Activated naive CD8-positive, alpha-beta T cell (primary cell): Measurements from ENCODE around the gene COL4A3.

Experiments used
- H3K27ac Mint-ChIP-seq: one replicate; pipeline ENCODE4 v1.8.0; 2021; ENCODE audit warnings: mixed read lengths
- H3K27me3 Mint-ChIP-seq: one replicate; pipeline ENCODE4 v1.8.0; 2021; ENCODE audit warnings: mixed read lengths
- H3K36me3 Mint-ChIP-seq: one replicate; pipeline ENCODE4 v1.8.0; 2021; ENCODE audit warnings: mixed read lengths
- H3K4me1 Mint-ChIP-seq: one replicate; pipeline ENCODE4 v1.8.0; 2021; ENCODE audit warnings: low read depth, mixed read lengths
- H3K4me3 Mint-ChIP-seq: one replicate; pipeline ENCODE4 v1.8.0; 2021; ENCODE audit warnings: mild to moderate bottlenecking, mixed read lengths
- H3K9me3 Mint-ChIP-seq: one replicate; pipeline ENCODE4 v1.8.0; 2021; ENCODE audit warnings: low read depth, mixed read lengths

Gene COL4A3

GRCh38 chr2:227180770-227181169, 16.3 kb downstream of the COL4A3 start:
- Mint-ChIP-seq H3K27ac (no peak overlapping the region), H3K27me3 (peaks cover 4% of the 10 kb centered on the region), H3K9me3 (no peaks in the 10 kb centered on the region), H3K4me1 (no peaks in the 10 kb centered on the region), H3K36me3 (no peaks in the 10 kb centered on the region), H3K4me3 (no peak overlapping the region)

GRCh38 chr2:227182765-227183164, 18.3 kb downstream of the COL4A3 start:
- Mint-ChIP-seq H3K27ac (no peak overlapping the region), H3K4me3 (no peak overlapping the region), H3K36me3 (no peaks in the 10 kb centered on the region), H3K27me3 (peaks cover 5% of the 10 kb centered on the region), H3K9me3 (no peaks in the 10 kb centered on the region), H3K4me1 (no peaks in the 10 kb centered on the region)

- H3K27ac Mint-ChIP-seq, result no peak overlapping the region
- H3K4me3 Mint-ChIP-seq, result no peak overlapping the region
- H3K27me3 Mint-ChIP-seq, result peaks cover 8% of the 10 kb centered on the region
- no peaks in the 10 kb centered on the region for H3K36me3 Mint-ChIP-seq
- no peaks in the 10 kb centered on the region for H3K9me3 Mint-ChIP-seq
- H3K4me1 Mint-ChIP-seq, result no peaks in the 10 kb centered on the region
Observed at GRCh38 chr2:227183657-227184367, 19.4 kb downstream of the COL4A3 start.

- Mint-ChIP-seq H3K4me3 (no peak overlapping the region), H3K9me3 (no peaks in the 10 kb centered on the region), H3K36me3 (no peaks in the 10 kb centered on the region), H3K4me1 (no peaks in the 10 kb centered on the region), H3K27me3 (peaks cover 11% of the 10 kb centered on the region), H3K27ac (no peak overlapping the region)
Observed at GRCh38 chr2:227185615-227186232, 21.3 kb downstream of the COL4A3 start.

GRCh38 chr2:227186751-227187150, 22.3 kb downstream of the COL4A3 start:
- H3K27ac Mint-ChIP-seq, result no peak overlapping the region
- peaks cover 11% of the 10 kb centered on the region for H3K27me3 Mint-ChIP-seq
- no peaks in the 10 kb centered on the region for H3K4me1 Mint-ChIP-seq
- no peak overlapping the region for H3K4me3 Mint-ChIP-seq
- no peaks in the 10 kb centered on the region for H3K36me3 Mint-ChIP-seq
- H3K9me3 Mint-ChIP-seq, result no peaks in the 10 kb centered on the region

GRCh38 chr2:227188292-227188691, 23.9 kb downstream of the COL4A3 start:
- Mint-ChIP-seq H3K27me3 (peaks cover 11% of the 10 kb centered on the region), H3K4me3 (no peak overlapping the region), H3K36me3 (no peaks in the 10 kb centered on the region), H3K27ac (no peak overlapping the region), H3K4me1 (no peaks in the 10 kb centered on the region), H3K9me3 (no peaks in the 10 kb centered on the region)

- H3K4me1 Mint-ChIP-seq, result no peaks in the 10 kb centered on the region
- H3K4me3 Mint-ChIP-seq, result no peak overlapping the region
- no peaks in the 10 kb centered on the region for H3K36me3 Mint-ChIP-seq
- H3K27me3 Mint-ChIP-seq, result peaks cover 9% of the 10 kb centered on the region
- H3K27ac Mint-ChIP-seq, result no peak overlapping the region
- H3K9me3 Mint-ChIP-seq, result no peaks in the 10 kb centered on the region
Observed at GRCh38 chr2:227191367-227191766, 26.9 kb downstream of the COL4A3 start.

GRCh38 chr2:227192491-227192890, 28.1 kb downstream of the COL4A3 start:
- no peak overlapping the region for H3K4me3 Mint-ChIP-seq
- no peaks in the 10 kb centered on the region for H3K9me3 Mint-ChIP-seq
- H3K4me1 Mint-ChIP-seq, result no peaks in the 10 kb centered on the region
- no peaks in the 10 kb centered on the region for H3K36me3 Mint-ChIP-seq
- H3K27ac Mint-ChIP-seq, result no peak overlapping the region
- peaks cover 9% of the 10 kb centered on the region for H3K27me3 Mint-ChIP-seq

- Mint-ChIP-seq H3K4me1 (no peaks in the 10 kb centered on the region), H3K4me3 (no peak overlapping the region), H3K36me3 (no peaks in the 10 kb centered on the region), H3K27ac (no peak overlapping the region), H3K27me3 (peaks cover 7% of the 10 kb centered on the region), H3K9me3 (no peaks in the 10 kb centered on the region)
Observed at GRCh38 chr2:227194219-227194618, 29.8 kb downstream of the COL4A3 start.

- Mint-ChIP-seq H3K27me3 (peaks cover 3% of the 10 kb centered on the region), H3K36me3 (no peaks in the 10 kb centered on the region), H3K4me3 (no peak overlapping the region), H3K27ac (no peak overlapping the region), H3K4me1 (no peaks in the 10 kb centered on the region), H3K9me3 (no peaks in the 10 kb centered on the region)
Observed at GRCh38 chr2:227198866-227199265, 34.4 kb downstream of the COL4A3 start.

GRCh38 chr2:227201771-227202170, 37.3 kb downstream of the COL4A3 start:
- H3K4me1 Mint-ChIP-seq, result no peaks in the 10 kb centered on the region
- no peaks in the 10 kb centered on the region for H3K9me3 Mint-ChIP-seq
- peaks cover 7% of the 10 kb centered on the region for H3K27me3 Mint-ChIP-seq
- H3K36me3 Mint-ChIP-seq, result no peaks in the 10 kb centered on the region
- H3K27ac Mint-ChIP-seq, result no peak overlapping the region
- H3K4me3 Mint-ChIP-seq, result no peak overlapping the region

- Mint-ChIP-seq H3K4me1 (no peaks in the 10 kb centered on the region), H3K9me3 (no peaks in the 10 kb centered on the region), H3K36me3 (no peaks in the 10 kb centered on the region), H3K27me3 (peaks cover 11% of the 10 kb centered on the region), H3K4me3 (no peak overlapping the region), H3K27ac (no peak overlapping the region)
Observed at GRCh38 chr2:227204452-227204851, 40.0 kb downstream of the COL4A3 start.

GRCh38 chr2:227205701-227206100, 41.3 kb downstream of the COL4A3 start:
- Mint-ChIP-seq H3K4me3 (no peak overlapping the region), H3K27me3 (peaks cover 13% of the 10 kb centered on the region)

GRCh38 chr2:227206406-227206805, 42.0 kb downstream of the COL4A3 start:
- no peaks in the 10 kb centered on the region for H3K4me1 Mint-ChIP-seq
- no peaks in the 10 kb centered on the region for H3K36me3 Mint-ChIP-seq
- H3K4me3 Mint-ChIP-seq, result no peak overlapping the region
- peaks cover 13% of the 10 kb centered on the region for H3K27me3 Mint-ChIP-seq
- H3K27ac Mint-ChIP-seq, result no peak overlapping the region
- no peaks in the 10 kb centered on the region for H3K9me3 Mint-ChIP-seq

More at GRCh38 chr2:227205701-227206100, 41.3 kb downstream of the COL4A3 start:
- H3K4me1 Mint-ChIP-seq, result no peaks in the 10 kb centered on the region
- H3K36me3 Mint-ChIP-seq, result no peaks in the 10 kb centered on the region
- no peaks in the 10 kb centered on the region for H3K9me3 Mint-ChIP-seq
- H3K27ac Mint-ChIP-seq, result no peak overlapping the region

- Mint-ChIP-seq H3K27ac (no peak overlapping the region), H3K4me3 (no peak overlapping the region), H3K9me3 (no peaks in the 10 kb centered on the region), H3K27me3 (peaks cover 13% of the 10 kb centered on the region), H3K36me3 (no peaks in the 10 kb centered on the region), H3K4me1 (no peaks in the 10 kb centered on the region)
Observed at GRCh38 chr2:227207573-227207972, 43.1 kb downstream of the COL4A3 start.

GRCh38 chr2:227214622-227215041, 50.2 kb downstream of the COL4A3 start:
- peaks cover 4% of the 10 kb centered on the region for H3K9me3 Mint-ChIP-seq
- H3K27ac Mint-ChIP-seq, result no peak overlapping the region
- H3K4me3 Mint-ChIP-seq, result no peak overlapping the region
- H3K4me1 Mint-ChIP-seq, result no peaks in the 10 kb centered on the region
- no peaks in the 10 kb centered on the region for H3K36me3 Mint-ChIP-seq
- H3K27me3 Mint-ChIP-seq, result peaks cover 3% of the 10 kb centered on the region
